HG03025 (cell line): Measurements from ENCODE around the gene KDM4C.
"Not testable (repeated sequence)": the region's sequence is repeated elsewhere in the genome, so short reads cannot be mapped to it uniquely, and the experiment has no call there.

ENCODE experiments used
- ATAC-seq: cut with Tn5 transposase; IDR thresholded peaks from one replicate; pipeline ENCODE4 v1.9.1; 2021; ENCODE audit warnings: mild to moderate bottlenecking, moderate library complexity; ENCODE audit not compliant: unreplicated experiment, low FRiP score

KDM4C gene

DNA sequence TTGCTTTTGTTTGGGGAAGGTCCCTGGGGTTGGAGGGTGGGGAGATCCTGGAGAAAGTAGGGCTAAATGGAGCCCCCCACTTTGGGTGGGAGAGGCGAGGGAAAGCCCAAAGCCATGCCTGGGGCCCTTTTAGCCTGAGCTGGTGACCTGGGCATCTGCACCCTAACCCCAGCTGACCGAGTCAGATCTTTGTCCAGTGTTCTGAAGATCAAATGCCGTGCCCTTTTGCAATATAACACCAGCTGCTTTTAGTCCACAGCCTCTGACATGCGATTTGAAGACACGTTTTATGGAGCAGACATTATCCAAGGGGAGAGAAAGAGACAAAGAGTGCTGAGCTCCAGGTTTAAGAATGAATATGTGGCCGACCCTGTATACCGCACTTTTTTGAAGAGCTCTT, 416.5 kb downstream of the KDM4C start:
- no peak for ATAC-seq

DNA sequence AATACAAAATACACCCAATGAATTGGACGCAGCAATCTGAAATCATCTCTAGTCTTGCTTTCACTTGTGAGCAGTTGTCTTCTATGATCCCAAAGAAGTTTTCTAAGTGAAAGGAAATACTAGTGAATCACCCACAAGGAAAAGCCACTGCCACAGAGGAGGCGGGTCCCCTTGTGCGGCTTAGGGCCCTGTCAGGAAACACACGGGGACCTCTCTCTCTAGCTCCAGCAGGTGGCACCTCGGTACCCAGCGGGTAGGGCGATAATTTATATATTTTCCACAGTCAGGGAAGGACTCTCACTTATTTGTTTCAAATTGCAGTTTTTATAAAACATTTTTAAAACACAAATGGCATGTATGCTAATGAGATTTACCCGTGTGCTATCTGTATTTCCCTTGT, 417.1 kb downstream of the KDM4C start:
- no peak for ATAC-seq

DNA sequence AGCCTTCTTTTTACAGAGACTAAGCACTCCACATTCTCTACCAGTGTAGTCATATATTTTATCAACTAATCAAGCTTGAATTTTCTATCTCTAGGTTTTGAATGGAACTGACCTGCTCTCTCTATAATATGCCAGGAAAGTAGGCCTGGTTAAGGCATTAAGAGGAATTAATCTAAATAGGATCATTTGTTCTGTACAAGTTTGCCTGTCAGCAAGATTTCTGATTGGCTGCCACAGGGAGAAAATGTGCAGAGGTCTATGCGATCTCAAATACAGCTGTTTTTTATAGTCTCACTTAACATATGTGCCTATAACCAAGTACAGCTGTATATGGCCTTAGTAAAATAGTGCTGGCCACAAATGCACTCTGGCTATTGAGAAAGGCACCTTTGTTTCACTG, 418.8 kb downstream of the KDM4C start:
- ATAC-seq, result no peak

DNA sequence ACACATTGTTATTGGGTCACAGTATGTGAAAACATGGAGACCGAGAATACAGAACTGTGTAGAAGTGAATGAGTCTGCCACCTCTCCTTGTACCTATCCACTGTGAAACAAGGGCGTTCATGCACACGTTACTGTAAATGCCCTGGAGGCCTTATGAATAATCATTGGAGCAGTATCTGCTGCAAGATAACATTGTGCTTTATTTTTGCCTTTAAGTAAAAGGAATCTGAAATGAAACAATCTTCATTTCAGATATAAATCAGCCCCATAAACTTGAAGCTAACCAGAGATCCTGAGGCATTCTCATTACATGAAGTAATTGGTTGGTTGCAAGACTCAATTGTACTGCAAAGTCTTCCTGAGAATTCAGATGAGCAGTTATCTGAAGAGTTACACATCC, 419.6 kb downstream of the KDM4C start:
- ATAC-seq, result no peak

DNA sequence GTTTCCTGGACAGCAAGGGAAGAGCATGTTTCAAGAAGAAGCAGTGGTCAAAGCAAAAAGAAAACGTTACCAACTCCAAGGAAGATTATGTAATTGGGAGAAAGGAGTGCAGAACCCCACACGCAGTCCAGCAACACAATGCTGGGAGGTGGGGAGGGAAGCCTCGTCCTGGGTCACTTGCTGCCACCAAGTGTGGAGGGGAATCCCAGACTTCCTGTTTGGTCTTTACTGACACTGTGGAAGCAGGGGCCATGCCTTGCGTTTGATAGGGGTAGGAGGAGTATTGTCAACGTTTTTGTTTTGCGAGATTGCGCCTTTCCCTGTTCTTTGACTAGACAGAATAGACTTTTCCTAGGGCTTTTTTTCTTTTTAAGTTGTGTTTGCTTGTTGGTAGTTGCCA, 421.0 kb downstream of the KDM4C start:
- no peak for ATAC-seq

DNA sequence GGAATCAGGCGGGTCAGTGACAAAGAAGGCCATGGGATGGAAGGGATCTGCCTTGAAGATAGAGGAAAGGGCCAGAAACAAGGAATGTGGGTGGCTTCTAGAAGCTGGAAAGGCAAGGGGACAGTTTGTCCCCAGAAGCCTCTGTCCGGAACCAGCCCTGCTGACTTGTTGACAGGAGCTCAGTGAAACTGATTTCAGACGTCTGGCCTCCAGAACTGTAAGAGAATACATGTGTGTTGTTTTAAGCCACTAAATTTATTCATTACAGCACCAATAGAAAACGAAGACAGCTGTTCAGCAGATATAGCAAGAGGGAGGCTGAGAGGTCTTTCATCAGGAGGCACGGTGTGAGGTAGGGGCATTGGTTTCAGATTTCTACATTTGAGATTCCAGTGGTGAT, 422.5 kb downstream of the KDM4C start:
- no peak for ATAC-seq

DNA sequence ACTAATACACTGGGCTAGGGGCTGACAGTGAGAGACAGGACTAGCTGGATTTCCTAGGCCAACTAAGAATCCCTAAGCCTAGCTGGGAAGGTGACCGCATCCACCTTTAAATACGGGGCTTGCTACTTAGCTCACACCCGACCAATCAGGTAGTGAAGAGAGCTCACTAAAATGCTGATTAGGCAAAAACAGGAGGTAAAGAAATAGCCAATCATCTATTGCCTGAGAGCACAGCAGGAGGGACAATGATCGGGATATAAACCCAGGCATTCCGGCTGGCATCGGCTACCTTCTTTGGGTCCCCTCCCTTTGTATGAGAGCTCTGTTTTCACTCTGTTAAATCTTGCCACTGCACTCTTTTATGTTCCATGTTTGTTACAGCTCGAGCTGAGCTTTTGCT, 425.4 kb downstream of the KDM4C start:
- ATAC-seq, result not testable (repeated sequence)

DNA sequence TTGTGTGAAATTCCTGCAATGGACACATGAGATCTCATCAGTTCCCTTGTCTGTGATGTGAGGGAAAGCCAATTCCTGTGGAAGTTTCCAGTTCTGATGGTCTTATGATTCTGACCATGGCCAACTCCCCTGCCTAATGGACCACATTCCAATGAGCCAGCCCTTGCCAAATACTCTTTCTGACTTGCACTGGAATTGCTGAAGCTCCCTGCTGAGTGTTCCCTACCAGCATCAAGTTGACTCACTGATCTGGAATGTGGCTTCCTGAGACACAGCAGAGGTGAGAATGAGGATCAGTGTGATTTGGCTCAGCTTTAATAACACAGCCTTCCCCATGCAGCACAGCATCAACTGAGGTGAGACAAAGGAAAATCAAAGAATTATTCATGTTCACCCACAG, 427.8 kb downstream of the KDM4C start:
- no peak for ATAC-seq

DNA sequence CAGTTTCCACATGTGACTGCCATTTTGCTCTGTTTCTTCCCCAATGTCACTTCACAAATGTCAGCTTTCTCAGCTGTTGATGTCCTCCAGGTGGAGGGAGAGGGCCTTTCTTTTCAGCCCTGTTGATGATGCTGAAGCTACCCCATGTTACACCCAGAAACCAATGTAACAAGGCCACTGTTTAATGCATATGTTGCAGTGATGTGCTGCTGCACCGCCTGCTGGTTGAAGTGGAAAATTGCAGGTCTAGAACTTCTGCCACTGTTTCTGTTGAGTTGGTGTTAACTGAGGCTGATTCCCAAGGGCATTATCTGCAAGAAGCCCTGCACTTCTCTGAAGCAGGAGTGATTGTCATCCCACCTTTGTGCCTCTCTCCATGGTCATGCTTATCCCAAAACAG, 428.4 kb downstream of the KDM4C start:
- no peak for ATAC-seq

DNA sequence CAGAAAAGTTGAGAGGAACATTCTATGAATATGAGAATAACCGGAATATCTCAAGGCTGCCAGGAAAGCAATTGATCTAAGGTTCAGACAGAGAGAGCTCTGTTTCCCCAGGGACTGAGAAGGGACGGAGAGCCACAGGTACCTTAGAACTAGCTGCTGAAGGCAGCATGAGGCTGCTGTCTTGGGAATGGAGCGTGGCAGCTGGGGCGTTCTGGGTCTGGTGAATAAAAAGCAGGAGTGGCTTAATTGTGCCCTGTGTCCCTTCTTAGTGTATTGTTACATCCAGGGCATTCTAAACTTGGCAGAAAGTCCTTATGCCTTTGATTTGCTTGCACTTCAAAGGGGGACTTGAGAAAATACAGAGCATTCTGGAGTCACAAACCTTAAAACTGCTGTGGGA, 434.5 kb downstream of the KDM4C start:
- no peak for ATAC-seq

DNA sequence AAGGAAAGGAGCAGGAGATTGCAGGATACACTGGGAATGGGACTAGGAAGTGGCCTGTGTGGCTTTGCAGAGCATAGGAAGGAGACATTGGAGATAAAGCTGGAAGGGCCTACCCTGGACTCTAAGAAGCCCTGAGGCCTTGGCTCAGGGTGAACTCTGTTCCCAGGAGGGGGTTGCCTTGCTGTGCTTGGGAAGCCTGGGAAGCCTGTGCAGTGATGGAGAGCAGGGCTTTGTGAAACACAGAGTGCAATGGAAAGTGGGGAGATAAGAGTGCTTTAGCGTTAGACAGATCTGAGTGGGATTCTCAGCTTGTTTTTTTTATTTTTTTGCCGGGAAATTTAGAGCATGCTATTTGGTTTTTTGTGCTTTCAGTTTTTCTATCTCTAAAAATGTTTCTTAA, 437.8 kb downstream of the KDM4C start:
- no peak for ATAC-seq

DNA sequence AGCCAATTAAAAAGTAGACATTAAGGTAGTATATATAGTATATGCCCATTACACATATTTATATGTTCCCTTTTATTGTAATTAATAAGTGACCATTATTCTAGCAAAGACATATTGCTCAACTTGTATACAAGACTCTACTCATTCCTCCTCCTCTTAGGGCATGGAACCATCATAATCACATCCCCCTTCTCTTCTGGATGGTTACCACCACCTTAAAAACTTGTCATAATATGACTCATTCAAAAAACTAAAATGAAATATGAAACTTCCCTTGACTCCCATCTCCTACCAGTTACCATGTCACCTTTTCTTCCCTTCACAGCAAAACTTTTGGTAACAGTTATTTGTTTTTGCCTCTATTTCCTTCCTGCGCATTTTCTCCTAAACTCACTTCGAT, 438.7 kb downstream of the KDM4C start:
- ATAC-seq, result no peak

DNA sequence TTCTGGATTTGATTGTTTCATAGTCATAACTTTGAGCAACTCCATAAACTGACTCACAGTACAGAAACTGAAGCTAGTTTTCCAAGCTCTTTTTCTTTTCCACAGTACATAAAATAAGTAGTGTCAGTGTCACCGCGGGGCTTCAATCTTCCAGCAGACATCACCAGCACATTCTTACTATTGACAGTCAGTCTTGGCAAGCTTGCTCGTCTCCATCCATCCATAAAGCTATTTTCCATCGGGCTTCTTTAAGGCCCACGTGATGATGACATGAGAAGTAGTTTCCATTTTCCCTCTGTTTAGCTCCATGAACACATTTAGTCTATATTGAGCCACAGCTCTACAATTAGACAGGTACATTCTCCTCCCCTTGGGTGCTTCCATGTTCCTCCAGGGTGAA, 443.4 kb downstream of the KDM4C start:
- no peak for ATAC-seq

DNA sequence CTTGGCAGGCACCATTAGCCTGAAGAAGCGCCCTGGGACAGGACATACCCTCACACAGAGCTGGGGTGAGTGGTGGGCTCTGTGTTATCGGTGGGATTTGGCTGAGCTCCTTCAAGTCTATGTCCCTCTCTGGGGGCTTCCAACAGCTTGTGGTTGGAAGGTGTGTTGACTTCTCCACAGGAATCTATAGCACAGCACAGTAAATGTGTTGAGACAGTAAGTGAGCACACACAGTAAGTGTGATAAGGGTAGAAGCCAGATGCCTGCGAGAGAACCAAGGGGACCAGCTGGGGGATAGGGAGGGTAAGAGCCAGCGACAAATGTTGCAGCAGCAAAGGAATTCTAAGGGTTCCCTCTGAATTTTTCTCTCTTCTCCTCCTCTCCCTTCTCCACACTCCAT, 448.0 kb downstream of the KDM4C start:
- ATAC-seq, result no peak

DNA sequence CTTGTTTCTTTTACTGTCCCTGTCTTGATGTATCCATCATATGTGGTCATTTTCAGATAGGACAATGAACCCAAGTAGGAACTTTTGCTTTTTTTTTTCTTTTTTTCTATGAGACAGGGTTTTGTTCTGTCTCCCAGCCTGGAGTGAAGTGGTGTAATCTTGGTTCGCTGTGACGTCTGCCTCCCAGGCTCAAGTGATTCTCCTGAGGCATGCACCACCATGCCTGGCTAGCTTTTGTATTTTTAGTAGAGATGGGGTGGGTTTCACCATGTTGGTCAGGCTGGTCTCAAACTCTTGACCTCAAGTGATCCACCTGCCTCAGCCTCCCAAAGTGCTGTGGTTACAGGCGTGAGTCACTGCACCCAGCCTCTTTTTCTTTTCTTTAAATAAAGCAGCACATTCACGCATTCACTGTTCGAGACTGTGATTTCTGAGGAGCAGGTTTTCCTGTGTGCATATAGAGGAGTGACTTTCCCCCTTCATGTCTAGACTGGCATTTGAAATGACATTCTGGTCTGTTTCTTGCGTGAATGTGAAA, 448.5 kb downstream of the KDM4C start:
- no peak for ATAC-seq

DNA sequence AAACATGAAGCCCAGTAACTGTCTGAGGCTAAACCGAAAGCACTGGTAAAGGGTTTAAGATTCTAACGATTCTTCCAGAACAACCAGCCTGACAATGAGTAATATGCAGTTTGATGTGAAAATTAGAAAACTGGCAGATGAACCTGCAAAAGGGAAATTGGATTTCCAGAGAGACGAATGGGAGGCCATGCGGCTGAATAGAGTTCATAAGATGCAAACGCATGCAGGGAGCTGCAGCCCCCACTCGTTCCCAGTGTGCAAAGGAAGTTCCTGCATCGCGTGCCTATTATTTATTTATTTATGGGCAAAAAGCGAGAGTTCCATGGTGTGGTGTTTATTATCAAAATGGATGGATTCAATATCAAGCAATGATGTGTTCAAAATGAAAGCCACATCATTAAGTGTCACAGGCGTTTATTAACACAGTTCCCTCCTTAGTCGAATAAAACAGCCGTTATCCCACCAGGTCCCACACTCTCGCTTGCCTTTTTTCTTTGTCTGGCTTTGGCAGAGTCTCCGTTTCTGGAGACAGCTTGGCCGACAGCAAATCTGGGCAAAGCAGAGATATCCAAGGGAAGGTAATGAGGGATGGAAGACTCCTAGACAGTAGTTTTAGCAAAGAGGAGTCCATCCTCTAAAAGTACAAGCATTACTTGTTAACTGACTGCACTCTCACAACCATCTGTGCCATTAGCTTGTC, 451.4 kb downstream of the KDM4C start:
- ATAC-seq, result no peak

DNA sequence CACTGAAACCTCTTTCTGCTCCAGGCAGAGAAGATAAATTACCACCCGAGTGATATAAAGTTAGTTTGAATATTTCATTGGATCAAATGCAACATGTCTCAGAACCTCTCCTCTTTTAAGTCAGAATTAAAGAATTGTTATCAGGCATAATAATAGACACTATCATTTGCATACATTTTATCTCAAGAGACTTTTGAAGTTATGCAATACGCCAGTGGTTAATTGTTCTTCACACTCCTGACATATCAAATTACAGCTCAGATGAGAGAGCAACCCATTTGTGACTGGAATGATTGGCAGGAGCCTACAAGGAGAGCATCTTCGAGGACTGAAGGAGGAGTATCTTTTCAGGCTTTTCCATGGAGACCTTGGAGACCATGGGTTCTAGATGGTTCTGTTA, 452.2 kb downstream of the KDM4C start:
- no peak for ATAC-seq

DNA sequence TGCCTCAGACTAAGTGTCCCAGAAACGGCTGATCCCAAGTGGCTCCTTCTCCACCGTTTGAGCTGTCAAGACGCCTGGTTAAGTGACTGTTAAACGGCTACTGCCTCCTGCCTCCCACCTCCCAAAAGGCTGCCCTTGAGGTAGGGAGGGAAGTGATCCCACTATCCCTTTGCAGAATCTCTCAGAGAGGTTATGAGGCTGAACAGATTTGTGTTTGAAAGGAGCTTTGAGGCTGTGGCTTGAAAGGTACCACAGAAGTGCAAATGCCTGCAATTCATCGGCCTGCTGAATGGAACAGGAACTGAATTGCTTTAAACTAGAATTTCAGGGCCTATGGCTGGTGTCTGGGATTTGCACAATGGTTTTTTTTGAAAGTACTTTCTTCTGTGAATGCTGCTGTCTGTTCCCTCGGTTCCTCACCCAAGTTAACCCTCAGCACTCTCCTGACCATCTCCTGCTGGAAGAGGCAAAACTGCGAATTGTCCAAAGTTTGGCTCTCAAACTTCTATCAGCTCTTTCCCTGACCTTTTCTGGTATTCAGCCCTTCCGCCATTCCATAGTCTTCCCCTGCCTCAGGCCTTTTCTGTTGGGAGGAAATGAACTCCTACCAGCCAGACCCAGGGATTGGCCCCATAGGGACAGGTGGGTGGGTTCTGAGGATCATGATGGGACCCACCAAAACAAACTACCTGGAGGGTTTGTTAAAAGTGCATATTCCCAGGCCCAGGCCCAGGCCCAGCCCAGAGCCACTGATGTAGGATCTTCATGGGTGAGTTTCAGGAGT, 453.3 kb downstream of the KDM4C start:
- no peak for ATAC-seq

DNA sequence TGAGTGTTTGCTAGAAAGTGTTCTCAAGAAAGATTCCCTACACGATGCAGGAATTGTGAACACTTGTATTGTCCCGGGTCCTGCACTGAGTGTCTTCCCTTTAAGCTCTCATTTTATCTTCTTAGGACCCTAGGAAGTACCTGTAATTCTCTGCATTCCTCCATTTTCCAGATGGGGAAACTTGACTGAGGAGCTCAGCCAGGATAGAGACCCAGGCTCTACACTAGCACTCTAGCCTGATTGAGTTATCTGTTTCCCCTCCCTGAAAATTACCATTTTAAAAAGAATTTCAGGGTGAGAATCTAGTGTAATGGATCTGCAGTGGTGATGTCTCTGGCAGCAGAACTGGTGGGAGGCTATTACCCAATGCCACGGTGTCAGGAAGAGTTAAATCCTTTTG, 453.9 kb downstream of the KDM4C start:
- ATAC-seq, result no peak

DNA sequence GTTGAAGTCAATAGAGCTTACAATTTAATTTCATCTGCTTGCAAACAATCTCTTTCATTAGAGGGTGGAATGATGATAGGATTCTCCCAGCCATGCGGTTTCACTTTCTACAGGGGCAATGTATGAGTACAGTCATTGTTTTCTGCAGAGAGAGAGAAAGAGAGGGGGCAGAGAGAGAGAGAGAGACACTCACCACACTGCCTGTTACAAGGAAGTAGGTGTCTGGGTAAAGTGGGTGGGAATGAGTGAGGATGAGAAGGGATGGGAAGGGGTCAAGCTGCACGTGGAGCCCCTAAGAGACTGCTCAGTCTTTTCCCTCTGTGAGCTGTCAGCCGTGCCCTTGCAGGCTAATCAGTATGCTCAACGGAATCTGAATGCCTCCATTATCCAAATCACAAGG, 454.3 kb downstream of the KDM4C start:
- no peak for ATAC-seq

DNA sequence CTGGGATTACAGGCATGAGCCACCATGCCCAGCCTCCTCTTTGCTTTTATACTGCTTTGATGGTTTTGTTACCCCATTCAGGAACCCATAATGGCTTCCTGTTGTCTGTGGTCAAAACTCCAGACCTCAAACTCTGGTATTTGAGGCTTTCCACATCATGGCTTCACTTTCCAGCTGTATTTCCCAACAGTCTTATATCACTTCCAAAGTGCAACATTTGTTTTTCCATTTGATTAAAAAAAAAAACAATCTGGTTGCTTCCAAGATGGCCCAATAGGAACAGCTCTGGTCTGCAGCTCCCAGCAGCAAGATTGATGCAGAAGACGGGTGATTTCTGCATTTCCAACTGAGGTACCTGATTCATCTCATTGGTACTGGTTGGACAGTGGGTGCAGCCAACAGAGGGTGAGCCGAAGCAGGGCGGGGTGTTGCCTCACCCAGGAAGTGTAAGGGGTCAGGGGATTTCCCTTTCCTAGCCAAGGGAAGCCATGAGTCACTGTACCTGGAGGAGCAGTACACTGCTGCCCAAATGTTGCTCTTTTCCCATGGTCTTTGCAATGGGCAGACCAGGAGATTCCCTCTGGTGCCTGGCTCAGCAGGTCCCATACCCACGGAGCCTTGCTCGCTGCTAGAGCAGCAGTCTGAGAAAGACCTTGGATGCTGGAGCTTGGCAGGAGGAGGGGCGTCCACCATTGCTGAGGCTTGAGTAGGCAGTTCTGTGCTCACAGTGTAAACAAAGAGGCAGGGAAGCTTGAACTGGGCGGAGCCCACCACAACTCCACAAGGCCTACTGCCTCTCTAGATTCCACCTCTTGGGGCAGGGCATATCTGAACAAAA, 458.4 kb downstream of the KDM4C start:
- no peak for ATAC-seq
